Activated CD4-positive, alpha-beta T cell treated with anti-CD3 and anti-CD28 coated beads, Interleukin-2, amount 50 U/mL, for 16 hours (primary cell): Measurements from ENCODE around the gene RALGPS1.
"Not testable (repeated sequence)": the region's sequence is repeated elsewhere in the genome, so short reads cannot be mapped to it uniquely, and the experiment has no call there.

Experiments
- DNase-seq: peaks from one replicate; pipeline ENCODE4 v3.0.0-alpha.2; 2020

RALGPS1 gene

DNA sequence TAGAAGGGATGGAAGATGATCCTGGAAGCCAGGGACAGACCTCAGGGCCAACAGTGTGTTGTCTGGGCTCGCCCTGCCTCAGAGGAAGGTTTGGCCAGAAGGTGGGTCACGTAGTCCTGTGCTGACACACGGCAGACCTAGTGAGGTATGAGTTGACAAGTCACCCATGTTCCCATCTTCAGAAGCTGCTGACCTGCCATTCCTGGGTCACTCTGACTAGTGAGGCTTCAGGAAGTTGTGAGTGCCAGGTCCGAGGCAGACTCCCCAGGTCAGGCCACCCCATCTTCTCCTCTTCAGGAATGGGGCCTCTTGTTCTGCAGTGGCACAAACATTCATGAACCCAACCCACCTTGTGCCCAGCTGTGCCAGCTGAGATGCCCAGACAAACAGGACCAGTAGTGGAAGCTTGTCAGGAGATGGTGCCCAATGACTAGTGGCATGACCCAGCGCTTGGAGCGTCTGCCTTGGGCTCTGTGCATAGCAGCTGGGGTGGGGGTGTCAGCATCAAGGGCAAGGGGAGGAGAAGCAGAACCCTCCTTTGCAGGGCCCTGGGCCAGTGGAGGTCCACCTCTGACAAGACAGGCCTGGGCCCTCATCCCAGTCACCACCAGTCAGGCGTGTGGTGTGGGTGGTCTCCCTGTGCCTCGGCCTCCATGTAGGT, 224.6 kb downstream of the RALGPS1 start:
- no peak for DNase-seq

DNA sequence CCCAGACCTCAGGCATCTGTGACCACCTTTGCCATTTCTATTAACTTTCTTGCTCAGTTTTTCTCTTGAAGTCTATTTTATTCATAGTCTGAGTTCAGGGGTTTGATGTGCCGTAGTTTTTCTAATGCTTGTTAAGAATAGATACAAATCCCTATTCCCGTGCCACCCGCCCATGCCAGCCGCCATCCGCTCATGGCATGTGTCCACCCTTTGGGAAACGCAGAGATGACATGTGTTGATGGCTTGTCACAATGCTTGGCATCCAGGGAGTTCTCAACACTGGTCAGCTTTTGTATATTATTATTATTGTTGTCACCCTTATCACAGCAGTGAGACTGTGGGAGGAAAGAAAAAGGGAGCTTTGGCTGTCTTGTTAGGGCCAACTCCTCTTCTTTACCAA, 225.2 kb downstream of the RALGPS1 start:
- no peak for DNase-seq

DNA sequence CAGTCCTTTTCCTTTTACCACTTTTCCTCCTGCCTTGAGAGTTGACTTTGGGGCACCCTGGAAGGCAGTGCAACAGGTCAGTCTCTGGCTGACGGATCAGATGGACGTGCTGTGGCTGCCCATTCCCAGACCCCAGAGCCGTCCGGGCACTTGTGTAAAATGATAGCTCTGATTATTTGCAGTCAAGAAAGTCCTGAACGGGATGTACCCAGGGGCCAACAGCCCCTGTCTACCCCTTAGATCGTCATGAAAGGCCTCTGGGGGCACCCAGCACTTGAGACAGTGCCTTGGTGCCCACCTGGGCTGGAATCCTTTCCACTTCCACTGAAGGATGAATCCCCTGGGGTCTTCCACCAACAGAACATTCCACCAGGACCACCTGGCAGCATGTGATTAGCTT, 225.6 kb downstream of the RALGPS1 start:
- no peak for DNase-seq

DNA sequence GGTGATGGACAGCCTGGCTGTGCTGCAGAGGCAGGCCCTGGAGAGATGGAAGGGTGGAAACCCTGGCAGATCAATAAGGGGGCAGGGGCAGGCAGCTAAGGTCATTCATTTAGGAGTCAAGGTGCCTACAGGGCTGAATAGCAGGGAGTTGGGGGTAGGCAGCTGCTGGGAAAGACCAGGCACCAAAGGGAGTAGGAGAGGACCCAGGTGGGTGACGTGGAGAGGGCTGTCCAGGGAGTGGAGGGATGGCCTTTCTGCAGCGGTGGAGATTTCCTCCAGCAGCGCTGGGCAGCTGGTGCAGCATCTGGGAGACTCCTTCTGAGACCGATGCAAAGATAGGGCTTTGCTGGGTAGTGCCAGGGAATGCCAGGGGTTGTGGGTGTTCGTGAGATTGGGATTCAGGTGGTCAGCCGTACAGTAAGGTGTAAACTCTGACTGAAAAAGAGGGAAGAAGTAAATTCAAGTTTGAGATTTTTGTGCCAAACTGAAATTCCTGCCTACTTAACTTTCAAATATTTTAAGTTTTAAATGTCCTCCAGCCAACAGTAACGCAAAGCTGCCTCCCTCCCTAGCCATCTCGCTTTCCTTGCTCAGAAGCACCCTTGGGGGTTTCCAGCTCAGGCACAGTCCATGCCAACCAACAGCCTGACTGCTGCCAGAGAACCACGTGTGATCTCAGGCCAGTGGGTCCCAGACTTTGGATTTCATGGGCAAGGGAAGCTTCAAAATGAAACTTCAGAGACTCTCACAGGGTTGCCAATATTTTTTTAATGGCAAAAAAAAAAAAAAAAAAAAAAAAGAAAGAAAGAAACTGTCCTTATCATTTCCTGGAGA, 226.5 kb downstream of the RALGPS1 start:
- DNase-seq, result no peak

DNA sequence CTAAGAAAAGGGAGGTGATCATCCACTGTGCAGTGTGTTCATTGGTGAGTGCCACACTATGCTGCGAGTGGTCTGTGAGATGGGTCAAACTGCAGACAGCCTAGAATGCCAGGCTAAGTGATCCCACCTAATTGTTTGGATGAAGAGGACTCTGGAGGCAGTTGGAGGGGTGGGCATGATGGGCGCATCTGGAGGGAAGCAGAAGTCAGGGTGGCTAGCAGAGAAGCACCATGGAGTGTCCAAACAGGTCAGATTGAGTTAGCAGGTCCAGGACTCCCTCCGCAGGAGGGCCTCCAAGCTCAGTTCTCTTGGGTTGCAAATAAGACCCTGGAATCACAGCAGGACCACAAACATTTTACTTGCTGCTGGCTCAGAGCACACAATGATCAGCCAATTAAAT, 227.7 kb downstream of the RALGPS1 start:
- no peak for DNase-seq

DNA sequence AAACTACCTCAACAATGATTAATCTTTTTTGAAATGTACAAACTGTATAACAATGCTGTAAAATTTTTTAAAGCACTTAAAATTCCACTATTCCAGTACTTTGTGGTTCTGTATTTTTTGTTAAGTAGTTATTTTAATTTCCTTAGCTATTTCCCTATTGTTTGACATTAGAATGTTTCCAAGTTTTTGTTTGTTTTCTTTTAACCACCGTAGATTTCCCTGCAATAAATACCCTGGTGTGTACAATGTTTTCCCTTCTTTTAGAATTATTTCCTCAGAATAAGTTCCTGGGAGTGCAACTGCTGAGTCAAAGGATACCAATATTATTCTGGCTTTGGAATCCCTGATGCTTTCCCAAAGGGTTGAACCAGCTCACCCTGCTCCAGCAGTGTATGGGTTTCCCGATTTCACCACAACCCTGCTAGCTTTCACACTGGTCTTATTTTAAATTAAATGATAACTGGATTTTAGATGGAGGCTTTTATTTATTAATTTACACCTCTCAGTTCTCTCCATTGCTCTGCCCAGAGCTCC, 228.4 kb downstream of the RALGPS1 start:
- no peak for DNase-seq

DNA sequence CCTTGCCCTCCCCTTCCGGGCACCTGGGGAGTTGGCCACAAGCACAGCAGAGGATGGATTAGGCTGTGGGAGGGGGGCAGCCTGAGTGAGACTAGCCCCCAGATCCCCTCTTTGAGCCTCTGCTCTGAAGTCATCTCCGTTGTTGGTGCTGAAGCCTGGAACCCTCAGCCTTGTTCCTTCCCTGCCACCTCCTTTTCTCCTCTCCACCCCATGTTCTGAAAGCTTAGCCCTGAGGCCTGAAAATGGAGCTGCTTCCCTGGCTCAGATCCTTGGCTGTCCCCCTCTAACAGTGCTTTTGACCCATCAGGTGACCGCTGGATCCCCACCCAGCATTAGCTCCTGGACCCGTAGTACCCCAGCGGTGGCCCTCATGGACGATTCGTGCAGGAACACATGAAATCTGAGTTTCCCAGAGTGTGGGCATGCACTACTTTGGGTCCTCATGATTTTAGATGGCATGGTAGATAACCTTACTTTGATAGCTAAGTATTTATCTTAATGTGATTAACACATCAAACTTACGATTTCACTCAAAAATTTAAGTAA, 229.4 kb downstream of the RALGPS1 start:
- DNase-seq, result no peak

DNA sequence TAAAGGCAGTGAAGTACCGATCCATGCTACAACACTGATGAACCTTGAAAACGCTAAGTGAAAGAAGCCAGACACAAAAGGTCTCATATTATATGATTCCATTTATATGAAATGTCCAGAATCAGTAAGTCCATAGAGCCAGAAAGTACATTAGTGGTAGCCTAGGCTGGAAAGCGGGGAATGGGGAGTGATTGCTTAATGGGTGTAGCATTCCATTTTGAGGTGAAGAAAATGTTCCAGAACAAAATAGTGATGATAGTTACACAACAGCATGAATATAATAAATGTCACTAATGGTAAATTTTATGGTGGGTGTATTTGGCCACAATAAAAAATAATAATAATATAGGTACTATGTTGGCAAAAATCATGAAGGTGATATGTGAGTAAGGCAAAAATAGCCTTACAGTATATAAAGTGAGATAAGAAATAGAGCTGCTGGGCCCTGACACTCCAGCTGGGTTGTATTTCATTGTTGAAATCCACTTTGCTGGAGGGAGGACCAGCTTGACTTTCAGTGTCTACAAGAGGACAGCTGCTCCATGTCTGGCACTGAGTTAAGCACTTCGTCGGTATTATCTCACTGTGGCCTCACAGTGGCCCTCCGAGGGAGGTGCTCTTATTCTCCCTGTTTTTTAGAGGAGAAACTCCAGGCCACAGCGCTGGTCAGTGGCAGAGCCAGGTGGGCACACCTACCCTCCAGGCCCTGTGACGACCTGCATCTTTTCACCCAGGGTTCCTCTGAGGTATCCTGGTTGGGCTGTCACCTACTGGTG, 230.3 kb downstream of the RALGPS1 start:
- no peak for DNase-seq

DNA sequence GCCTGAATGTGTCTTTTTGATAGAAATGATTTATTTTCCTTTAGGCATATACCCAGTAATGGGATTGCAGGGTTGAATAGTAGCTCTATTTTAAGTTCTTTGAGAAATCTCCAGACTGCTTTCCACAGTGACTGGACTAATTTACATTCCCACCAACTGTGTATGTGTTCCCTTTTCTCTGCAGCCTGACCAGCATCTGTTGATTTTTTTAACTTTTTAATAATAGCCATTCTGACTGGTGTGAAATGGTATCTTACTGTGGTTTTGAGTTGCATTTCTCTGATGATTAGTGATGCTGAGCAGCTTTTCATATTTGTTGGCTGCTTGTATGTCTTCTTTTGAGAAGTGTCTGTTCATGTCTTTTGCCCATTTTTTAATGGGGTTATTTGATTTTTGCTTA, 232.3 kb downstream of the RALGPS1 start:
- DNase-seq, result not testable (repeated sequence)

DNA sequence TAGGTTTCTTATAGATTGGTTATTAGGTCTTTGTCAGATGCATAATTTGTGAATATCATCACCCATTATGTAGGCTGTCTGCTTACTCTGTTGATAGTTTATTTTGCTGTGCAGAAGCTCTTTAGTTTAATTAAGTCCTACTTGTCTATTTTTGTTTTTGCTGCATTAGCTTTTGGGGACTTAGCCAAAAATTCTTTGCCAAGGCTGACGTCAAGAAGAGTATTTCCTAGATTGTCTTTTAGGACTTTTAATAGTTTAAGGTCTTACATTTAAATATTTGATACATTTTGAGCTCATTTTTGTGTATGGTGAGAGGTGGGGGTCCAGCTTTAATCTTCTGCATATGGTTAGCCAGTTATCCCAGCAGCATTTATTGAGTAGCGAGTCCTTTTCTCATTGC, 232.7 kb downstream of the RALGPS1 start:
- DNase-seq, result no peak

DNA sequence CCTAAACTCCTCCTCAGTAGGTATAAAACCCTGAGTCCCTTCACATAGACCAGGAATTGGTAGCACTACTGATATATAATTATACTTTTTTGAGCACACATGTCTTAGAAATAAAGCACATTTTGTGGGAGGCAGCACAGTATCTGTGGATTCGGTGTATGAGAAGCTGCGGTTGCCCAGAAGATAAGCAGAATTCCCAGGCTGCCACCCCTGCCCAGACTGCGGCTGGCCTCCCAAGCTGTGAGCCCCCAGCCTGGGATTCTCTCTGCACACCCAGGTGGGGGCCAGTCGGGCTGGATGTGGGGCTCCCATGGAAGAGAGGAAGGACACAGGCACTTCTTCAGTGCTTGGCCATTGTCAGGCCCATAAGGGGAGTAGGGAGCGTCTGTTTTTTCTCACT, 233.4 kb downstream of the RALGPS1 start:
- no peak for DNase-seq

DNA sequence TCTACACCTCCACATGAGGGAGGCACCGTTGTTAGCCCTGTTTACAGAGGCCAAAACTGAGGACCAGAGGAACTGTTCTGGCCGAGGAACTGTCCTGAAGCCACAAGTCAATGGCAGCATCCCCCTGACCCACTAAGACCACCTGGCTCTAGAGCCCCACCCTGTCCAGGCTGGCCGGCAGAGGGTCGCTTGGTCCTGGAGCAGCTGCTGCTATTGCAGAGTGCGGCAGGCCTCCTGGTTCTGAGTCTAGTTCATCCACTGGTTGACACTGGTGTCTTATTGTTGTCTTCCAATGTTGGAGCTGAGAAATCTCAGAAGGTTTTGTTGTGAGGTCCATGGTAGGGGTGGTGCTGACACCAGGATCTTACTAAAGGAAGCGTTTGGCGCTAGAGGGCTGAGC, 234.4 kb downstream of the RALGPS1 start:
- DNase-seq, result no peak

DNA sequence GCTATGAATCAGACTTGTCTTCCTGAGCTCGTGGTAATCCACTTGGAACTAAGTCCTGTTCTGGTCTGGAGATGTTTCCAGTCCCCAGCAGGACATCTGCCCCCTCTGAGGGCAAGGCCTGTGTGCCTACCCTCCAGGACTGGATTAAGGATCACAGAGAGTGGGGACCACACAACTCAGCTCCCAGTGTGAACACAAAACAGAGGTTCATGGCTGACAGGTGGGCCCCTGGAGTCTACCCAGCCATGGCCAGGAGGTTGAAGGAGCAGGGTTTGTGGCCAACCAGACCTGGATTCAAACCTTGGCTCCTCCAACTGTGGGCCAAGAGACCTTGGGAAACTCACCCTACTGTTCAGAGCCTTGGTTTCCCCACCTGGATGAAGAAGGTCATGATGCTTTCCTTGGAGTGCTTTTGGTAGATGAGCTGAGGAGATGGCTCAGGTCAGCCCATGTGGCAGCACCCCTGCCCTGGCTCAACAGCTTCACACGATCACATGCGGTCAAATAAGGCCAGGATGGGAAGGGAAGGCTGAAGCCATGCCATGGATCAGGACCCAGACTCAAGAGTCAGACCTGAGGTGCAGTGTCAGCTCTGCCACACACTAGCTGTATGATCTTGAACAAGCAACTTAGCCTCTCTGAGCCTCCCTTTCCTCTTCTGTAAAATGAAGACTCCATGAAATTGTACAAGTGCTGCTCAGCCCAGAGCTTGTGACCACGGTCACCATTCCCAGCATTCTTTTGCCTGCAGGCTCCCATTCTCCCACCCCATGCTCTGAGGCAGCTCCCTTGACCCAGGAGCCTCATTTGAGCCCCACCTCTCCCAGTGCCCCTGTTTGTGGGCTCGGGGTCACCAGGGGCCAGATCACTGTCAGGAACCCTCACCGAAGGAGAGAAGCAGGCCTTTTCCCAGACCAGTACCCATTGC, 235.1 kb downstream of the RALGPS1 start:
- DNase-seq, result no peak

DNA sequence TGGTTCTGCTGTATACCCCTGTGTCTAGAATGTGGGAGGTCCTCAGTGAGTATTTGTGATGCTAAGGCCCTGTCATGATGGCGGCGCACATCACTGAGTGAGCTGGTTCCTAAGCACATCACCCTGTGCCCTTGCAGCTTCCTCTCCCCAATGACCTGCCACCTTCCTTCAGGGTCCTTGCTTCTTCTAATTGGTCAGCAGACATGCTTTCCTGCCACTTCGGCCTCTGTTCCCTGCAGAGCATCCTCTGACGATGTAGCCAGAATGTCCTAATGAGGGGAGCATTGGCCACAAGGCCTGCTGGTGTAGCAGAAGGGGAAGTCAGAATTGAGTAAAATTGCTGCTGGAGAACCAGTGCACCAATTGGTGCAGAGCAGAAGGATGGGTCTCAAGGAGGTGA, 238.9 kb downstream of the RALGPS1 start:
- DNase-seq, result no peak

DNA sequence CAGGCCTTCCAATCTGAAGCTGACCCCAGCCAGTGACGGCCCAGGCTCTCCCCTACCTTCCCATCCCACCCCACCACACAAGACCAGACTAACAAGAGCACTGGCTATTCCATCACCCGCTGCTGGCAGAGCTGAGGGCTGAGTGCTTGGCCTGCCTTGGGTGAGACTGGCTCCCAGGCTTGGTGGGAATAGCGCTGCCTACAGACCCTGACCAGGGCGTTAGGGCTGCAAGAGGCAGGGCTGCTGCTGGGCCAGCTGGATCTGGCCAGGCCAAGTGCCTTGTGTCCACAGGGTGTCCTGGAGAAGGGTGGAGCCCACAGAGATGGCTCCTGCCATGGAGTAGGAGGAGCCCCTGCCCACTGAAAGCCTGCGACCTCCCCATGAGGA, 239.4 kb downstream of the RALGPS1 start:
- no peak for DNase-seq

DNA sequence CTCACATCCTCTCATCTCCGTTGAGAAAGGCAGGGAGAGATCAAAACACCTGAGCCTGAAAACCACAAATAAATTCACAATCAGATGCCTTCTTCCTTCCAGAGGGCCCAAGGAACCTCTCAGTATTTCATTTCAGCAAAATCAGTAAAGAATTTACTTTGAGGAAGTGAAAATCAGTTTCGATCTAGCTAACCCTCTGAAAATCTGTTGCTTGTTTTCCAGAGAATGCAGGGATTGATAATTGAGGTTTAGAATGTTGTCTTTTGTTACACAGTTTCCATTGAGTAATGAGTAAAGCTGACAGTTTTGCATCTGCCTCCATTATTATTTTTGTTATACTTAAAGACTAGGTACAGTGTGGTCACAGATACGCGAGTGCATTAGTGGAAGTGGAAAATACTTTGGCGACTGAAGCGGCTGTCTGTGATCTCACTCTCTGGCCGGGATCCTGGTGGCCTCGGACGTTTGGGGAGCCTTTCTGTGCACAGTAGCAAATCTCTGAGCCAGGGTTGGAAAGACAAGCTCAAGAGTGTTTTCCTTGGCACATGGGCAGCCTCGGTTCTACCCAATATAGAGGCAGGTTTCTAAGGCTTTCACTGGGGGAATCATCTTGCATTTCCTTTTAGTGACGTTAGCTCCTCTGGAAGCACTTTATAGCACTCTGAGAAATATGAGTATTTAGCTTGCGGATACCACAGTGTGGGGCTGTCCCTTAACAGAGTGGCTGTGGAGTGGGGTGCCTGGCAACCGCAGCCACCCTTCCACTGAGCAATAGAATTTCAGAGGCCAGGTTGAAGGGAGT, 240.0 kb downstream of the RALGPS1 start:
- DNase-seq, result peak; percentile 79

DNA sequence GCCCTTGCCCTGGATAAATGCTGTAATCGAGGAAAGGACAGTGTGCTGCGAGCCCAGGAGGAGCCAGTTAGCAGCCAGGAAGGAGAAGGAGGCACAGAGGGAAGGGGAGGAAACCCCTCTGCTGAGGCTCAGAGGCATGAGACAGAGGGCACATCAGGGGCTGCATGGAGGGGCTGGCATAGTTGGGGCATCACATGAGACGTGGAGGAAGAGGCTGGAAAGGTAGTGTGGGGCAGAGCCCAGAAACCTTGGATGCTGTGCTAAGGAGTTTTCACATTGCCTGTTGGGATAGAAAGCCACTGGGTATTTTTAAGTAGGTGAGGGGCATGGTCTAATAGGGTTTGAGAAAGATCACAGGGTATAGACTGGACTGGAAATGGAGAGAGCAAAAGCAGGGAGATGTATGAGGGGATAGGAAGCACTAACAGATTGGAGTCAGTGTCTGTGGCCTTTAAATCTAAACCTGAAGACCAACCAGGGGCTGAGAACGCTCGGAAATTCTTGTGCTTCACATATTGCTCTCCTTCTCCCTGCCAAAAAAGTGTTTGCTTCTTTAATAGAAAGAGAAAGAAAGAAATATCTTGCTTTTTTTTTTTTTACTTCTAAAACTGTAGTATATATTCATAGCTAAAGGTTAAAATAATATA, 240.9 kb downstream of the RALGPS1 start:
- no peak for DNase-seq

DNA sequence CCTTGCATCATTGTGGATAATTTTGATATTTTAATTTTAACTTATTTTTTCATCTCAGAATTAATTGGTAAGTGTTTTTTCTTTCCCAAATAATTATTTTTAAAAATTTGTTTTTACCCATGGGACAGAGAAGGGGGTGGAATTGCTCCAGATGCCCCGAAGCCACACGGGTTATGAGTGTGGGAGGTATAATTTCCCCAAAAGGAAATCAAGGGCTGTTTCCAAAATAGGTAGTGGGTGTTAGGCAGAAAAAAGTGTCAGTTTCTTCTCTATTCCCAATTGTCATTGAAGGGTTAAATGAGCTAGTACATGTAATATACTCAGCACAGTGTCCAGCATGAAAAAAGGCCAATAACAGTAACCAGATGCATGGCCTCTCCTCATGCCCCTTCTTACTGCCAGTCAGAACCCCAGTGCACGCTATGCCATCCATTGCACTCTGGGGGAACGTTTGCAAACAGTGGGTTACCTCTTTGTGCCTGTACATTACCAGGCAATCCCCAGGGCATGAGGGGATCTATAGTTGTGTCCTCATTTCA, 244.3 kb downstream of the RALGPS1 start:
- DNase-seq, result no peak

DNA sequence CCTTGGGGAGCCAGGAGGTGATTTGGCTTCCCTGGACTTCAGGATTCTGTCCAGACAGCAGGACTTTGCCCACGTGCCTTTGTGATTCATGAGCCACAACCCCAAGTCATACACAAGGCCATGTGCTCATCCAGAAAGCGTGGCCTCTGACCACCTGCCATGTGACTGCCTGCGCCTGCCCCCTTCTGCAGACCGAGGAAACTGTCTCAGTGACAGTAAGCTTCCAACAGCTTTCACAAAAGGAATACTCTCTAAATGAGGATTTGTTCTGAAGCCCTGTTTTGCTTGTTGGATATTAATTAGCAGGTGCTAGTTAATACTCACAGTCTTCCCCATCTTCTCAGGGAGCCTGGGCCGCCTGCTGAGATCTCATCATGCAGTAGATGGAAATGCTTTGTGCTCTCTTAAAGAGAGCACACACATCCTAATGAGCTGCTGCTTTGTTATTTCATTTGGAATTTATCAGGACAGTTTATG, 244.8 kb downstream of the RALGPS1 start:
- peak; percentile 32 for DNase-seq

DNA sequence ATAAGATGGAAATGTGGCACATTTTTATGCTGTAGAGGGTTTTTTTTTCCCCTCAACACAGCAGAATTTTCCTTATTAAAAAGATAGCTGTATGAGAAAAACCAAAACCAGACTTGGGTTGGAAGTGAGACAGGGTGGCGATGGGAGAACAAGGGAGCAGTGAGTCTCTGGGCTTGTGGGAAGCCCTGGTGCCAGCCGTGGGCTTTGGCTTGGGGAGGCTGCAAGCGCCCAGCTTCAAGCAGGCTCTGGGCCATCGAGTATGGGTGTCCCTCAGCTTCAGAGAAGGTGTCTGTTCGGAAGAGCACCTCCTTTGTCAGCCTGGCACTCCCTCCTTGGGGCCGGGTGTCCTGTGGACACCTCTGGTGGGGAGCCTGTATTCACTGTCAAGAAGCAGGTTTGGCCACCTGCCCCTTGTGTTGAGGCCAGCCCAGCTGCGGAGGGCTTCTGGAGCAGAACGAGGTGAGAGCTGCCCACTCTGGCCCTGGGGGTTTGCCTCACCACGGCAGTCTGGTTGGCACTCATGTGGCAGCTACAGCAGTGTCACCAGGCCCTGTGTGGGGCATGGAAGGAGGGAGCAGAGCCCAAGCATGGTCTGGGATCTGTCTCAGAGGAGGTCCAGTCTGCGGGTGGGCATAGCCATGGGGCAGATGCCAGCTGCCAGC, 245.5 kb downstream of the RALGPS1 start:
- DNase-seq, result no peak
